GM23248 (cell line): ENCODE measurements around the gene NAA10. TPM values are rescaled to one million over a fixed set of nuclear protein-coding genes. Genes with fewer than 3 reads are reported as not detected.

Experiments used
- DNase-seq: peaks from one replicate; pipeline ENCODE4 v3.0.0-alpha.2; 2015
- H2AFZ ChIP-seq: fragments of 200-600 bp; sonication (generic); 2 replicates; pipeline ENCODE4 v1.6.1; 2016; ENCODE audit warnings: antibody characterized with exemption
- H3F3A ChIP-seq: fragments of 200-600 bp; sonication (generic); 2 replicates; pipeline ENCODE4 v1.6.1; 2016; ENCODE audit warnings: mild to moderate bottlenecking, antibody characterized with exemption, mixed run types; ENCODE audit not compliant: insufficient read depth
- H3K27ac ChIP-seq: fragments of 200-600 bp; sonication (generic); 2 replicates; pipeline ENCODE4 v1.5.1; 2016; ENCODE audit warnings: mild to moderate bottlenecking
- H3K27me3 ChIP-seq: fragments of 200-600 bp; sonication (generic); replicated peaks from 2 replicates; pipeline ENCODE4 v1.6.1; 2016; ENCODE audit warnings: mild to moderate bottlenecking; ENCODE audit not compliant: insufficient read depth
- H3K36me3 ChIP-seq: fragments of 200-600 bp; sonication (generic); 2 replicates; pipeline ENCODE4 v1.6.1; 2016; ENCODE audit warnings: low read depth, mild to moderate bottlenecking
- H3K4me1 ChIP-seq: fragments of 200-600 bp; sonication (generic); 2 replicates; pipeline ENCODE4 v1.6.1; 2016; ENCODE audit warnings: mild to moderate bottlenecking; ENCODE audit not compliant: insufficient read depth
- H3K4me2 ChIP-seq: fragments of 200-600 bp; sonication (generic); one replicate; pipeline ENCODE4 v1.6.1; 2016; ENCODE audit warnings: mild to moderate bottlenecking; ENCODE audit not compliant: unreplicated experiment
- H3K4me3 ChIP-seq: fragments of 200-600 bp; sonication (generic); 2 replicates; pipeline ENCODE4 v1.5.1; 2016; ENCODE audit warnings: mild to moderate bottlenecking
- H3K79me2 ChIP-seq: fragments of 200-600 bp; sonication (generic); 2 replicates; pipeline ENCODE4 v1.6.1; 2016; ENCODE audit warnings: mild to moderate bottlenecking; ENCODE audit not compliant: insufficient read depth
- H3K9ac ChIP-seq: fragments of 200-600 bp; sonication (generic); 2 replicates; pipeline ENCODE4 v1.6.1; 2016; ENCODE audit warnings: mild to moderate bottlenecking
- H3K9me2 ChIP-seq: fragments of 200-600 bp; sonication (generic); 2 replicates; pipeline ENCODE4 v1.6.1; 2016; ENCODE audit warnings: mixed run types, mild to moderate bottlenecking, moderate library complexity; ENCODE audit not compliant: insufficient read depth
- H3K9me3 ChIP-seq: fragments of 200-600 bp; sonication (generic); one replicate; pipeline ENCODE4 v1.6.1; 2017; ENCODE audit warnings: low read depth
- H4K20me1 ChIP-seq: fragments of 200-600 bp; sonication (generic); 2 replicates; pipeline ENCODE4 v1.6.0; 2016; ENCODE audit not compliant: insufficient read depth
- EZH2 ChIP-seq: fragments of 200-600 bp; sonication (generic); IDR thresholded peaks from 2 replicates; pipeline ENCODE4 v1.6.1; 2018; ENCODE audit warnings: antibody characterized with exemption, mild to moderate bottlenecking; ENCODE audit not compliant: insufficient read depth, poor library complexity, severe bottlenecking
- EZH2phosphoT487 ChIP-seq: fragments of 200-600 bp; sonication (generic); IDR thresholded peaks from 2 replicates; pipeline ENCODE4 v1.6.1; 2018; ENCODE audit warnings: antibody characterized with exemption, moderate library complexity, mild to moderate bottlenecking, low read depth; ENCODE audit not compliant: insufficient read depth
- WGBS, 2 experiments: methylation state at CpG; one replicate each; pipeline ENCODE4 v1.1.6; 2015 to 2017; ENCODE audit warnings: low lambda C conversion rate in 2 of 2, low coverage in 1 of 2; ENCODE audit errors: missing lambda C conversion rate in 2 of 2; 5-methylcytosine and 5-hydroxymethylcytosine counted together
- in situ Hi-C: fragments of 300-500 bp; cut with MboI; formaldehyde crosslinking; loops from 2 replicates; pipeline ENCODE4 v1.15.0; 2020
- polyA plus RNA-seq: library from polyadenylated mRNA; unstranded; fragments of >200 nt; fragmentation: Nextera tagmentation; extraction: Ambion mirVana; gene quantifications from 2 replicates; pipeline ENCODE4 v1.2.1, GENCODE V29; 2016
- total RNA-seq: library from RNA; depleted of rRNA; stranded (reverse); fragments of >200 nt; shearing (Covaris generic); gene quantifications from 2 replicates; pipeline ENCODE4 v1.2.3, GENCODE V29; 2014

Gene NAA10
- total and polyA plus RNA-seq, 2 experiments from 2014 or later = 154 to 166 TPM

- TF ChIP-seq EZH2 (no peak), EZH2phosphoT487 (no peak)
- H3K9ac ChIP-seq = no peak overlapping the region
- WGBS, 2 experiments = 28 to 46% methylated on average over 12 to 24 of the region's 40 CpGs
- H3K4me3 ChIP-seq = no peak overlapping the region
- H3K36me3 ChIP-seq = no peaks in the 10 kb centered on the region
- H3K79me2 ChIP-seq = no peaks in the 10 kb centered on the region
- no peaks in the 10 kb centered on the region for H3F3A ChIP-seq
- H3K9me3 ChIP-seq = no peaks in the 10 kb centered on the region
- H3K4me2 ChIP-seq = no peak overlapping the region
- H4K20me1 ChIP-seq = no peaks in the 10 kb centered on the region
- H3K27me3 ChIP-seq = no peaks in the 10 kb centered on the region
- no peak overlapping the region for H3K27ac ChIP-seq
- in situ Hi-C loops = no loop called here
- H3K9me2 ChIP-seq = no peaks in the 10 kb centered on the region
- DNase-seq = peak; percentile 45
- 0 out of 2 replicates have a peak overlapping the region, but pooled peaks have one; percentile 48 for H2AFZ ChIP-seq
- H3K4me1 ChIP-seq = no peaks in the 10 kb centered on the region
These were observed 13.1 kb downstream of the NAA10 start for GRCh38 chrX:153921511-153922446.

- Histone ChIP-seq H3K4me3 (no peak overlapping the region), H3K4me1 (no peaks in the 10 kb centered on the region), H3K27me3 (no peaks in the 10 kb centered on the region), H3K4me2 (no peak overlapping the region), H3K27ac (no peak overlapping the region), H3F3A (no peaks in the 10 kb centered on the region), H3K9me2 (no peaks in the 10 kb centered on the region), H3K9me3 (no peaks in the 10 kb centered on the region), H3K36me3 (no peaks in the 10 kb centered on the region), H3K9ac (no peak overlapping the region), H3K79me2 (no peaks in the 10 kb centered on the region), H2AFZ (0 out of 2 replicates have a peak overlapping the region, but pooled peaks have one; percentile 48), H4K20me1 (no peaks in the 10 kb centered on the region)
- peak; percentile 43 for DNase-seq
- in situ Hi-C loops = no loop called here
- WGBS, 2 experiments = 54 to 92% methylated on average over 4 to 8 of the region's 16 CpGs
- TF ChIP-seq EZH2phosphoT487 (no peak), EZH2 (no peak)
These were observed 13.8 kb downstream of the NAA10 start for GRCh38 chrX:153921070-153921469.

GRCh38 chrX:153920546-153920945 lies 14.3 kb downstream of the NAA10 start:
- Histone ChIP-seq H3K79me2 (no peaks in the 10 kb centered on the region), H3K4me1 (no peaks in the 10 kb centered on the region), H3K4me3 (no peak overlapping the region), H3K27me3 (no peaks in the 10 kb centered on the region), H3K36me3 (no peaks in the 10 kb centered on the region), H3K27ac (no peak overlapping the region), H3K9me2 (no peaks in the 10 kb centered on the region), H3K9ac (no peak overlapping the region), H4K20me1 (no peaks in the 10 kb centered on the region), H3K4me2 (no peak overlapping the region), H2AFZ (no peak overlapping the region), H3K9me3 (no peaks in the 10 kb centered on the region), H3F3A (no peaks in the 10 kb centered on the region)
- in situ Hi-C loops = no loop called here
- TF ChIP-seq EZH2phosphoT487 (no peak), EZH2 (no peak)
- WGBS, 2 experiments = 87 to 100% methylated on average over 1 to 11 of the region's 14 CpGs
- no peak for DNase-seq

GRCh38 chrX:153919281-153919680 lies 15.6 kb downstream of the NAA10 start:
- no peaks in the 10 kb centered on the region for H3K9me3 ChIP-seq
- no peaks in the 10 kb centered on the region for H3K36me3 ChIP-seq
- no peak overlapping the region for H3K4me3 ChIP-seq
- in situ Hi-C loops = no loop called here
- H2AFZ ChIP-seq = no peak overlapping the region
- WGBS, 2 experiments = 88 to 93% methylated on average over 6 to 13 of the region's 13 CpGs
- H3K27ac ChIP-seq = no peak overlapping the region
- DNase-seq = no peak
- H3K4me1 ChIP-seq = no peaks in the 10 kb centered on the region
- no peak for TF ChIP-seq EZH2
- no peak for TF ChIP-seq EZH2phosphoT487
- no peaks in the 10 kb centered on the region for H3F3A ChIP-seq
- H4K20me1 ChIP-seq = no peaks in the 10 kb centered on the region
- no peak overlapping the region for H3K9ac ChIP-seq
- H3K4me2 ChIP-seq = no peak overlapping the region
- no peaks in the 10 kb centered on the region for H3K27me3 ChIP-seq
- no peaks in the 10 kb centered on the region for H3K79me2 ChIP-seq
- H3K9me2 ChIP-seq = no peaks in the 10 kb centered on the region
